H9 (cell line): Measurements from ENCODE around the gene KCNMA1. TPM values are rescaled to one million over a fixed set of nuclear protein-coding genes. Genes with fewer than 3 reads are reported as not detected.

Experiments used
- DNase-seq: peaks from one replicate; pipeline ENCODE4 v3.0.0-alpha.2; 2017
- H2AFZ ChIP-seq: one replicate; pipeline ENCODE4 v1.6.1; 2013; ENCODE audit warnings: mild to moderate bottlenecking, low read length, control low read depth, moderate library complexity
- H2AK5ac ChIP-seq: 2 replicates; pipeline ENCODE4 v1.6.1; 2013; ENCODE audit warnings: low read length, control low read depth, mixed read lengths; ENCODE audit not compliant: insufficient read length
- H2BK120ac ChIP-seq: one replicate; pipeline ENCODE4 v1.6.1; 2013; ENCODE audit warnings: low read depth, mild to moderate bottlenecking, low read length, control low read depth, inconsistent platforms; ENCODE audit not compliant: poor library complexity, severe bottlenecking
- H2BK12ac ChIP-seq: 2 replicates; pipeline ENCODE4 v1.6.1; 2013; ENCODE audit warnings: low read length, control low read depth, mixed read lengths, low read depth; ENCODE audit not compliant: insufficient read length
- H2BK15ac ChIP-seq: 2 replicates; pipeline ENCODE4 v1.6.1; 2013; ENCODE audit warnings: low read depth, low read length, control low read depth
- H2BK20ac ChIP-seq: one replicate; pipeline ENCODE4 v1.6.1; 2013; ENCODE audit warnings: low read depth, mild to moderate bottlenecking, low read length, control low read depth, inconsistent platforms; ENCODE audit not compliant: poor library complexity, severe bottlenecking
- H2BK5ac ChIP-seq: 2 replicates; pipeline ENCODE4 v1.6.1; 2013; ENCODE audit warnings: low read length, control low read depth, mixed read lengths; ENCODE audit not compliant: insufficient read length
- H3K14ac ChIP-seq: 2 replicates; pipeline ENCODE4 v1.6.1; 2013; ENCODE audit warnings: low read length, control low read depth; ENCODE audit not compliant: insufficient read depth
- H3K18ac ChIP-seq: 2 replicates; pipeline ENCODE4 v1.6.1; 2013; ENCODE audit warnings: low read depth, mild to moderate bottlenecking, mixed read lengths, low read length, control low read depth; ENCODE audit not compliant: insufficient read length
- H3K23ac ChIP-seq: 2 replicates; pipeline ENCODE4 v1.6.1; 2013; ENCODE audit warnings: low read length, control low read depth, mixed read lengths, low read depth; ENCODE audit not compliant: insufficient read length
- H3K23me2 ChIP-seq: 2 replicates; pipeline ENCODE4 v1.6.1; 2013; ENCODE audit warnings: low read depth, mild to moderate bottlenecking, mixed read lengths, low read length, control low read depth; ENCODE audit not compliant: insufficient read length, poor library complexity, severe bottlenecking
- H3K27ac ChIP-seq: 2 replicates; pipeline ENCODE4 v1.5.1; 2013; ENCODE audit warnings: low read length, control low read depth, mixed read lengths, low read depth; ENCODE audit not compliant: insufficient read length
- H3K27me3 ChIP-seq: 2 replicates; pipeline ENCODE4 v1.6.1; 2013; ENCODE audit warnings: low read length, control low read depth, inconsistent platforms; ENCODE audit not compliant: insufficient read depth
- H3K4ac ChIP-seq: 2 replicates; pipeline ENCODE4 v1.6.1; 2013; ENCODE audit warnings: low read depth, mild to moderate bottlenecking, control low read depth, inconsistent platforms, low read length, moderate library complexity
- H3K4me1 ChIP-seq: 2 replicates; pipeline ENCODE4 v1.6.1; 2013; ENCODE audit warnings: low read length, control low read depth, inconsistent platforms; ENCODE audit not compliant: insufficient read depth
- H3K4me2 ChIP-seq: 2 replicates; pipeline ENCODE4 v1.6.1; 2013; ENCODE audit warnings: low read length, control low read depth, mixed read lengths; ENCODE audit not compliant: insufficient read length, insufficient read depth
- H3K56ac ChIP-seq: 2 replicates; pipeline ENCODE4 v1.6.1; 2013; ENCODE audit warnings: low read depth, mild to moderate bottlenecking, mixed read lengths, low read length, control low read depth; ENCODE audit not compliant: insufficient read length
- H3K79me1 ChIP-seq: 2 replicates; pipeline ENCODE4 v1.6.1; 2013; ENCODE audit warnings: low read depth, mild to moderate bottlenecking, moderate library complexity, low read length, control low read depth, inconsistent platforms; ENCODE audit not compliant: insufficient read depth, poor library complexity, severe bottlenecking
- H3K79me2 ChIP-seq: 2 replicates; pipeline ENCODE4 v1.6.1; 2013; ENCODE audit warnings: low read length, control low read depth, inconsistent platforms; ENCODE audit not compliant: insufficient read depth
- H3K9ac ChIP-seq: 2 replicates; pipeline ENCODE4 v1.6.1; 2013; ENCODE audit warnings: low read length, control low read depth, mixed read lengths; ENCODE audit not compliant: insufficient read length; ENCODE audit errors: extremely low read depth
- H3K9me3 ChIP-seq: one replicate; pipeline ENCODE4 v1.6.1; 2013; ENCODE audit warnings: low read depth, low read length, inconsistent platforms; ENCODE audit not compliant: control insufficient read depth
- H3T11ph ChIP-seq: one replicate; pipeline ENCODE4 v1.6.1; 2013; ENCODE audit warnings: mild to moderate bottlenecking, low read length, control low read depth, inconsistent platforms
- H4K20me1 ChIP-seq: one replicate; pipeline ENCODE4 v1.6.1; 2013; ENCODE audit not compliant: control insufficient read depth, insufficient read length, insufficient read depth
- H4K5ac ChIP-seq: 2 replicates; pipeline ENCODE4 v1.6.1; 2013; ENCODE audit warnings: low read depth, mild to moderate bottlenecking, mixed read lengths, low read length, control low read depth; ENCODE audit not compliant: insufficient read length
- H4K8ac ChIP-seq: replicated peaks from 2 replicates; pipeline ENCODE4 v1.6.1; 2013; ENCODE audit warnings: low read length, control low read depth, mixed read lengths, low read depth; ENCODE audit not compliant: insufficient read length
- H4K91ac ChIP-seq: 2 replicates; pipeline ENCODE4 v1.6.1; 2013; ENCODE audit warnings: low read depth, mild to moderate bottlenecking, moderate library complexity, mixed read lengths, low read length, control low read depth; ENCODE audit not compliant: insufficient read length
- H3K27ac Mint-ChIP-seq, 3 experiments: 2 replicates in 2 of 3; 3 replicates in 1 of 3; pipeline ENCODE4 v1.8.0; 2020 to 2021; ENCODE audit warnings: mixed read lengths in 3 of 3, mild to moderate bottlenecking in 1 of 3, moderate library complexity in 1 of 3
- H3K27me3 Mint-ChIP-seq: 2 replicates; pipeline ENCODE4 v1.8.0; 2021; ENCODE audit warnings: low read depth, mild to moderate bottlenecking, moderate library complexity, mixed read lengths
- H3K36me3 Mint-ChIP-seq, 3 experiments: 2 replicates in 2 of 3; 3 replicates in 1 of 3; pipeline ENCODE4 v1.8.0; 2020 to 2021; ENCODE audit warnings: low read depth in 3 of 3, mixed read lengths in 3 of 3; ENCODE audit not compliant: insufficient read depth in 1 of 3
- H3K4me1 Mint-ChIP-seq, 2 experiments: 2 replicates each; pipeline ENCODE4 v1.8.0; 2020; ENCODE audit warnings: mixed read lengths in 2 of 2
- H3K4me3 Mint-ChIP-seq, 2 experiments: 2 replicates in 1 of 2; 3 replicates in 1 of 2; pipeline ENCODE4 v1.8.0; 2020 to 2021; ENCODE audit warnings: mild to moderate bottlenecking in 2 of 2, mixed read lengths in 2 of 2, moderate library complexity in 1 of 2
- H3K9me3 Mint-ChIP-seq, 2 experiments: 2 replicates in 1 of 2; 3 replicates in 1 of 2; pipeline ENCODE4 v1.8.0; 2020; ENCODE audit warnings: mild to moderate bottlenecking in 2 of 2, mixed read lengths in 2 of 2, moderate library complexity in 1 of 2
- CTCF ChIP-seq: fragments of 200-600 bp; sonication (generic); conservative IDR thresholded peaks from 3 replicates; pipeline ENCODE4 v1.8.0; 2021; ENCODE audit warnings: antibody characterized with exemption, mild to moderate bottlenecking
- WGBS: extraction: QIAGEN DNeasy Blood & Tissue Kit; methylation state at CpG from one replicate; pipeline ENCODE4 v1.1.7; 2013; ENCODE audit warnings: missing lambda C conversion rate, low lambda C conversion rate, mixed read lengths; ENCODE audit not compliant: insufficient read length; ENCODE audit errors: extremely low coverage; 5-methylcytosine and 5-hydroxymethylcytosine counted together
- total RNA-seq: library from RNA; stranded (reverse); gene quantifications from 2 replicates; pipeline ENCODE4 v1.2.1, GENCODE V29; 2021

The KCNMA1 gene
- total RNA-seq, 1 experiment from 2014 or later = 2.0 TPM

GRCh38 chr10:76975126-76975525, 662.5 kb downstream of the KCNMA1 start:
- H2AK5ac ChIP-seq = no peak overlapping the region
- no peak overlapping the region for H3K4ac ChIP-seq
- H3K27ac ChIP-seq = no peak overlapping the region
- H3K27me3 Mint-ChIP-seq = no peaks in the 10 kb centered on the region
- no peak overlapping the region for H3K4me3 Mint-ChIP-seq
- H3K27ac Mint-ChIP-seq = no peak overlapping the region; a peak in 1 of 7 replicates
- H3K4me1 ChIP-seq = no peaks in the 10 kb centered on the region
- no peaks in the 10 kb centered on the region for H4K20me1 ChIP-seq
- H3K9me3 ChIP-seq = no peaks in the 10 kb centered on the region
- no peak overlapping the region for H3K9ac ChIP-seq
- no peaks in the 10 kb centered on the region for H3K23me2 ChIP-seq
- H4K8ac ChIP-seq = no peak overlapping the region
- peaks cover 12 to 13% of the 10 kb centered on the region in 2 experiments for H3K4me1 Mint-ChIP-seq
- H3K23ac ChIP-seq = no peak overlapping the region
- no peak for DNase-seq
- H3K4me2 ChIP-seq = no peak overlapping the region
- H4K91ac ChIP-seq = no peak overlapping the region
- H2BK120ac ChIP-seq = no peak overlapping the region
- no peak overlapping the region for H2BK12ac ChIP-seq
- no peak overlapping the region for H3K14ac ChIP-seq
- H3K79me2 ChIP-seq = no peaks in the 10 kb centered on the region
- no peak overlapping the region for H2BK20ac ChIP-seq
- H3K79me1 ChIP-seq = no peaks in the 10 kb centered on the region
- H3K36me3 Mint-ChIP-seq = no peaks in the 10 kb centered on the region
- no peak overlapping the region for H3K18ac ChIP-seq
- no peak overlapping the region for H2AFZ ChIP-seq
- H4K5ac ChIP-seq = no peak overlapping the region
- no peaks in the 10 kb centered on the region for H3K9me3 Mint-ChIP-seq
- no CpG with 5 or more reads among the region's 6 CpGs for WGBS
- H2BK5ac ChIP-seq = no peak overlapping the region
- no peak overlapping the region for H2BK15ac ChIP-seq
- TF ChIP-seq CTCF = no peak
- H3T11ph ChIP-seq = no peak overlapping the region
- no peak overlapping the region for H3K56ac ChIP-seq
- H3K27me3 ChIP-seq = no peaks in the 10 kb centered on the region
